HL-60 (cell line): Measurements from ENCODE around the gene PTPRN2.

Experiments
- CTCF ChIP-seq: IDR thresholded peaks from one replicate; pipeline ENCODE4 v1.5.1; 2011; ENCODE audit warnings: low read length, control low read depth, inconsistent platforms; ENCODE audit not compliant: insufficient read depth
- POLR2AphosphoS5 ChIP-seq: IDR thresholded peaks from 2 replicates; pipeline ENCODE4 v1.6.1; 2012; ENCODE audit warnings: low read depth
- REST ChIP-seq: IDR thresholded peaks from 2 replicates; pipeline ENCODE4 v1.6.1; 2012; ENCODE audit warnings: low read depth; ENCODE audit not compliant: insufficient replicate concordance

- no peak for TF ChIP-seq CTCF
- TF ChIP-seq POLR2AphosphoS5, result no peak
- TF ChIP-seq REST, result no peak
Observed at GRCh38 chr7:158611541-158611940, 23.9 kb upstream of the PTPRN2 start.
